Measurements from ENCODE around the gene LRRC55. TPM values are rescaled to one million over a fixed set of nuclear protein-coding genes. Genes with fewer than 3 reads are reported as not detected.

LRRC55 gene
- polyA plus RNA-seq, 2 of the 4 experiments (the other 2 are of a cell fraction), result 0.01 TPM; not detected in 1

DNA sequence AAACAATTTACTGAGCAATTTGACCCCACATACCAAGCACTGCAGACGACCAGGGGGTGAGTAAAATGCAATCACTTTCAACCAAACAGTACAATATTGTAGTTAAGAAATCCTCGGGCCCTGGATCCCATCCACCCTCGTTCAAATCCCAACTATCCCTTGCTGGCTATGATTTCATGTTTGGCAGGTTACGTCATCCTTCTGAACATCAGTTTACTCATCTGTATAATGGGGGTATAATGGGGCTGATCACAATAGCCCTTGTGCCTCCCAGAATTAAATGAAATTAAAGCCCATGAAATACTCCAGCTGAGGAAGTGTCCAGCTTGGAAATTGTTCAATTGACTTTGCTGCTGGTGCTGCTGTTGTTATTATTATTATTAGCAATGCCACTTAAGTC, 34.7 kb downstream of the LRRC55 start:
- Histone ChIP-seq H3K4me1 (peaks cover 14% of the 10 kb centered on the region), H3K9me3 (no peaks in the 10 kb centered on the region), H3K27ac (no peak overlapping the region), H3K4me3 (no peak overlapping the region), H3K4me2 (no peak overlapping the region)
- no peak for DNase-seq (ENCODE audit: low read depth in 1 of 2, low spot score in 1 of 2)
- ChIA-PET CTCF (no interaction called here), POLR2A (no interaction called here)
- 74% methylated on average over 4 of the region's 4 CpGs for WGBS (ENCODE audit: missing lambda C conversion rate)
- no peak for ATAC-seq
- no peak for FAIRE-seq
- TF ChIP-seq RARB (CRISPR knock-in tag; IDR thresholded peaks at IDR 0.05), result no peak
- no peak for TF ChIP-seq ESRRA (IDR thresholded peaks at IDR 0.05; ENCODE audit: borderline replicate concordance, low read length)
- TF ChIP-seq, protein P1, sequence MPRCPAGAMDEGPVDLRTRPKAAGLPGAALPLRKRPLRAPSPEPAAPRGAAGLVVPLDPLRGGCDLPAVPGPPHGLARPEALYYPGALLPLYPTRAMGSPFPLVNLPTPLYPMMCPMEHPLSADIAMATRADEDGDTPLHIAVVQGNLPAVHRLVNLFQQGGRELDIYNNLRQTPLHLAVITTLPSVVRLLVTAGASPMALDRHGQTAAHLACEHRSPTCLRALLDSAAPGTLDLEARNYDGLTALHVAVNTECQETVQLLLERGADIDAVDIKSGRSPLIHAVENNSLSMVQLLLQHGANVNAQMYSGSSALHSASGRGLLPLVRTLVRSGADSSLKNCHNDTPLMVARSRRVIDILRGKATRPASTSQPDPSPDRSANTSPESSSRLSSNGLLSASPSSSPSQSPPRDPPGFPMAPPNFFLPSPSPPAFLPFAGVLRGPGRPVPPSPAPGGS (IDR thresholded peaks at IDR 0.05), result no peak
- no peak for TF ChIP-seq CEBPB (IDR thresholded peaks at IDR 0.05)
- no peak for TF ChIP-seq EHMT2 (IDR thresholded peaks at IDR 0.05; ENCODE audit: low read depth)
- no peak for TF ChIP-seq ZFP36 (IDR thresholded peaks at IDR 0.05; ENCODE audit: borderline replicate concordance, partially characterized antibody)
- TF ChIP-seq, protein P2, sequence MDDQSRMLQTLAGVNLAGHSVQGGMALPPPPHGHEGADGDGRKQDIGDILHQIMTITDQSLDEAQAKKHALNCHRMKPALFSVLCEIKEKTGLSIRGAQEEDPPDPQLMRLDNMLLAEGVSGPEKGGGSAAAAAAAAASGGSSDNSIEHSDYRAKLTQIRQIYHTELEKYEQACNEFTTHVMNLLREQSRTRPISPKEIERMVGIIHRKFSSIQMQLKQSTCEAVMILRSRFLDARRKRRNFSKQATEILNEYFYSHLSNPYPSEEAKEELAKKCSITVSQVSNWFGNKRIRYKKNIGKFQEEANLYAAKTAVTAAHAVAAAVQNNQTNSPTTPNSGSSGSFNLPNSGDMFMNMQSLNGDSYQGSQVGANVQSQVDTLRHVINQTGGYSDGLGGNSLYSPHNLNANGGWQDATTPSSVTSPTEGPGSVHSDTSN (IDR thresholded peaks at IDR 0.05), result no peak
- TF ChIP-seq MYC (IDR thresholded peaks at IDR 0.05; ENCODE audit: borderline replicate concordance, low read length), result no peak
- no peak for TF ChIP-seq FOSL2 (IDR thresholded peaks at IDR 0.05)
- TF ChIP-seq FOSL2 (CRISPR knock-in tag; IDR thresholded peaks at IDR 0.05), result no peak
- no peak for TF ChIP-seq EHF (CRISPR knock-in tag; IDR thresholded peaks at IDR 0.05)
- TF ChIP-seq, protein P3, sequence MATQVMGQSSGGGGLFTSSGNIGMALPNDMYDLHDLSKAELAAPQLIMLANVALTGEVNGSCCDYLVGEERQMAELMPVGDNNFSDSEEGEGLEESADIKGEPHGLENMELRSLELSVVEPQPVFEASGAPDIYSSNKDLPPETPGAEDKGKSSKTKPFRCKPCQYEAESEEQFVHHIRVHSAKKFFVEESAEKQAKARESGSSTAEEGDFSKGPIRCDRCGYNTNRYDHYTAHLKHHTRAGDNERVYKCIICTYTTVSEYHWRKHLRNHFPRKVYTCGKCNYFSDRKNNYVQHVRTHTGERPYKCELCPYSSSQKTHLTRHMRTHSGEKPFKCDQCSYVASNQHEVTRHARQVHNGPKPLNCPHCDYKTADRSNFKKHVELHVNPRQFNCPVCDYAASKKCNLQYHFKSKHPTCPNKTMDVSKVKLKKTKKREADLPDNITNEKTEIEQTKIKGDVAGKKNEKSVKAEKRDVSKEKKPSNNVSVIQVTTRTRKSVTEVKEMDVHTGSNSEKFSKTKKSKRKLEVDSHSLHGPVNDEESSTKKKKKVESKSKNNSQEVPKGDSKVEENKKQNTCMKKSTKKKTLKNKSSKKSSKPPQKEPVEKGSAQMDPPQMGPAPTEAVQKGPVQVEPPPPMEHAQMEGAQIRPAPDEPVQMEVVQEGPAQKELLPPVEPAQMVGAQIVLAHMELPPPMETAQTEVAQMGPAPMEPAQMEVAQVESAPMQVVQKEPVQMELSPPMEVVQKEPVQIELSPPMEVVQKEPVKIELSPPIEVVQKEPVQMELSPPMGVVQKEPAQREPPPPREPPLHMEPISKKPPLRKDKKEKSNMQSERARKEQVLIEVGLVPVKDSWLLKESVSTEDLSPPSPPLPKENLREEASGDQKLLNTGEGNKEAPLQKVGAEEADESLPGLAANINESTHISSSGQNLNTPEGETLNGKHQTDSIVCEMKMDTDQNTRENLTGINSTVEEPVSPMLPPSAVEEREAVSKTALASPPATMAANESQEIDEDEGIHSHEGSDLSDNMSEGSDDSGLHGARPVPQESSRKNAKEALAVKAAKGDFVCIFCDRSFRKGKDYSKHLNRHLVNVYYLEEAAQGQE (IDR thresholded peaks at IDR 0.05), result no peak

DNA sequence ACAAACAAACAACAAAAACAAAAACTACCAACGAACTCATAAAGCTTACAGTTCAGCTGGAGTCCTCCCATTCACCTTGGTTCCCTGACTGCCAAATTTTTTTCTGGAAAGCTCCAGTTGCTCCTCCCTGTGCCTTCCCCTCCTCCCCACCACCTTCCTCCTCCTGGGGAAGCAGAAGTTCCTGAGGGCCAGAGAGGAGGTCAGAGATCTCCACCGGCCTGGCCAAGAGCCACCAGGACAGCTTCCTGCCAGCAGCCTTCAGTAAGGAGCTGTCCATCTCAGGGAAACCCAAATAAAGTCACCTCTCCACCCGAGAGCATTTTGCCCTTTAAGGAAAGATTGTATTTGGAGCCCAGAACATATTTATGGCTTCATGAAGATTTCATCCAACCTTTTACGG, 35.3 kb downstream of the LRRC55 start:
- DNase-seq (ENCODE audit: low read depth in 1 of 2, low spot score in 1 of 2) (no peak), ATAC-seq (no peak), FAIRE-seq (no peak)
- TF ChIP-seq SREBF2 (IDR thresholded peaks at IDR 0.05) (no peak), RARB (CRISPR knock-in tag; IDR thresholded peaks at IDR 0.05) (no peak), BHLHE40 (IDR thresholded peaks at IDR 0.05; ENCODE audit: low read depth, low read length) (no peak), HOXA7 (CRISPR knock-in tag; IDR thresholded peaks at IDR 0.05) (no peak), HEYL (CRISPR knock-in tag; IDR thresholded peaks at IDR 0.05) (no peak)
- Histone ChIP-seq H3K4me1 (peaks cover 14% of the 10 kb centered on the region), H3K27ac (no peak overlapping the region), H3K4me3 (no peak overlapping the region), H3K9me3 (no peaks in the 10 kb centered on the region), H3K4me2 (no peak overlapping the region)
- 45% methylated on average over 4 of the region's 4 CpGs for WGBS (ENCODE audit: missing lambda C conversion rate)
- CTCF ChIA-PET, result interaction anchor here (0.7 kb wide), 1 partner anchor 32 kb away, joined by 4 read pairs; no protein-coding TSS in a partner anchor
- POLR2A ChIA-PET, result no interaction called here

DNA sequence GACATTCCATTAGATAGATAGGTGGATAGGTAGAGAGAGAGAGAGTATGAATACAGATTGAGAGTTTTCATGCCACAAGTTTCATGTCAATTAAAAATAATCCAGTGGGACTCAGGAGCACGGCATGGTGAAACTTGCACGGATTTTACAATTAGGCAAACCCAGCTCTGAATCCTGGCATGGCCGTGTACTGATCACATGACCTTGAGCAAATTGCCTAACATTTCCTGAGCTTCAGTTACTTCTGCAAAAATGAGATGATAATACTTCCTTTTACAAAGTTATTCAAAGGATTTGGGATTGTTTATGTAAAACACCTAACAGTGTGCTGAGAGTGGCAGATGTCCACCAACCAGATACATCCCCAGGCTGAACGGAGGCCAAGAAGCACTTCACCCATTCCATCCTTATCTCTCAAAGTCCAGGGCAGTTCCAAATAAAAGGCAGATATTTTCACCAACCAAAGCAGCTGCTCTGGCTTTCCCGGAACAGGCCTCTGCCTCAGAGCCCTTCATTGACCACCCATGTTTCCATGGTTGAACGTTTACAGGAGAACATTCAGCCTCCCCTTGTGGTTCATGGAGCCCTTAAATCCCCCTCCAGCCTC, 37.4 kb downstream of the LRRC55 start:
- Histone ChIP-seq H3K9me3 (no peaks in the 10 kb centered on the region), H3K4me3 (no peak overlapping the region), H3K27ac (no peak overlapping the region), H3K4me2 (no peak overlapping the region), H3K4me1 (peaks cover 12% of the 10 kb centered on the region)
- DNase-seq (ENCODE audit: low read depth in 1 of 2, low spot score in 1 of 2), result no peak
- ChIA-PET CTCF (interaction anchor here (0.5 to 2.0 kb wide), 2 partner anchors 31 to 133 kb away, joined by 3 to 8 read pairs; no protein-coding TSS in a partner anchor), POLR2A (no interaction called here)
- no peak for ATAC-seq
- WGBS (ENCODE audit: missing lambda C conversion rate), result 88% methylated on average over 6 of the region's 6 CpGs
- no peak for FAIRE-seq
- 0 out of 2 replicates have a peak, but pooled peaks have one; percentile 1 for TF ChIP-seq ZC3H11A (IDR thresholded peaks at IDR 0.05)
- no peak for TF ChIP-seq POLR2A (IDR thresholded peaks at IDR 0.05; ENCODE audit: low read length)
